CD8-positive, alpha-beta memory T cell (primary cell): ENCODE results near the gene PRRC2C. TPM values are rescaled to one million over a fixed set of nuclear protein-coding genes. Genes with fewer than 3 reads are reported as not detected.
A peak's percentile ranks its signal among the peaks of the same experiment; 100 is the strongest.

ENCODE experiments used
- CTCF ChIA-PET: fragments of 350-600 bp; sonication (Branson Sonifier 250); formaldehyde crosslinking; loops from one replicate; lab custom pipeline; 2021; ENCODE audit warnings: antibody characterized with exemption; lab: Charles Lee
- POLR2A ChIA-PET: fragments of 350-600 bp; sonication (Branson Sonifier 250); formaldehyde crosslinking; loops from one replicate; lab custom pipeline; 2021; ENCODE audit warnings: antibody characterized with exemption; lab: Charles Lee
- DNase-seq, 5 donors: peaks; one replicate each; pipeline versions ENCODE4 v3.0.0 to v3.0.0-alpha.2; 2020 to 2022; ENCODE audit warnings: mixed read lengths in 1 of 5
- H3K27ac ChIP-seq: one replicate; pipeline ENCODE4 v1.7.0; 2013; ENCODE audit warnings: low read depth, mild to moderate bottlenecking, low read length, moderate library complexity
- H3K27me3 ChIP-seq: 2 replicates; pipeline ENCODE4 v1.7.0; 2013; ENCODE audit warnings: low read length, mild to moderate bottlenecking; ENCODE audit not compliant: insufficient read depth, poor library complexity, severe bottlenecking
- H3K36me3 ChIP-seq: 2 replicates; pipeline ENCODE4 v1.7.0; 2013; ENCODE audit warnings: mild to moderate bottlenecking, low read length, moderate library complexity; ENCODE audit not compliant: insufficient read depth
- H3K4me1 ChIP-seq: 2 replicates; pipeline ENCODE4 v1.7.0; 2013; ENCODE audit warnings: mild to moderate bottlenecking, low read length, moderate library complexity; ENCODE audit not compliant: insufficient read depth
- H3K4me3 ChIP-seq: 2 replicates; pipeline ENCODE4 v1.7.0; 2013; ENCODE audit warnings: mild to moderate bottlenecking, low read length
- H3K9me3 ChIP-seq: 2 replicates; pipeline ENCODE4 v1.7.0; 2013; ENCODE audit warnings: mild to moderate bottlenecking, low read length
- H3K27ac Mint-ChIP-seq, 8 donors: one replicate each; pipeline ENCODE4 v1.8.0; 2020 to 2021; ENCODE audit warnings: mixed read lengths in 8 of 8, mild to moderate bottlenecking in 6 of 8, inconsistent platforms in 3 of 8, moderate library complexity in 3 of 8
- H3K27me3 Mint-ChIP-seq, 2 donors: one replicate each; pipeline ENCODE4 v1.8.0; 2020 to 2021; ENCODE audit warnings: mixed read lengths in 2 of 2, mild to moderate bottlenecking in 1 of 2, moderate library complexity in 1 of 2
- H3K36me3 Mint-ChIP-seq, 3 donors: one replicate each; pipeline ENCODE4 v1.8.0; 2020 to 2021; ENCODE audit warnings: mixed read lengths in 3 of 3, inconsistent platforms in 1 of 3, mild to moderate bottlenecking in 1 of 3
- H3K4me1 Mint-ChIP-seq, 3 donors: one replicate each; pipeline ENCODE4 v1.8.0; 2020 to 2021; ENCODE audit warnings: mixed read lengths in 3 of 3, inconsistent platforms in 1 of 3, mild to moderate bottlenecking in 1 of 3
- H3K4me3 Mint-ChIP-seq, 7 donors: one replicate each; pipeline ENCODE4 v1.8.0; 2020 to 2021; ENCODE audit warnings: mixed read lengths in 7 of 7, mild to moderate bottlenecking in 6 of 7, moderate library complexity in 4 of 7, inconsistent platforms in 2 of 7
- H3K9me3 Mint-ChIP-seq, 5 donors: one replicate each; pipeline ENCODE4 v1.8.0; 2020 to 2022; ENCODE audit warnings: mixed read lengths in 5 of 5, mild to moderate bottlenecking in 3 of 5, moderate library complexity in 2 of 5, inconsistent platforms in 1 of 5
- polyA plus RNA-seq: library from polyadenylated mRNA; unstranded; fragments of 300-500 nt; fragmentation: Illumina TruSeq; gene quantifications from one replicate; pipeline ENCODE4 v1.2.3, GENCODE V29; 2021
- total RNA-seq, 2 experiments: library from RNA; stranded (reverse); gene quantifications; one replicate each; pipeline ENCODE4 v1.2.3, GENCODE V29; 2021

The PRRC2C gene
- total and polyA plus RNA-seq, 3 experiments from 2014 or later, result 106 to 275 (median 262) TPM

DNA sequence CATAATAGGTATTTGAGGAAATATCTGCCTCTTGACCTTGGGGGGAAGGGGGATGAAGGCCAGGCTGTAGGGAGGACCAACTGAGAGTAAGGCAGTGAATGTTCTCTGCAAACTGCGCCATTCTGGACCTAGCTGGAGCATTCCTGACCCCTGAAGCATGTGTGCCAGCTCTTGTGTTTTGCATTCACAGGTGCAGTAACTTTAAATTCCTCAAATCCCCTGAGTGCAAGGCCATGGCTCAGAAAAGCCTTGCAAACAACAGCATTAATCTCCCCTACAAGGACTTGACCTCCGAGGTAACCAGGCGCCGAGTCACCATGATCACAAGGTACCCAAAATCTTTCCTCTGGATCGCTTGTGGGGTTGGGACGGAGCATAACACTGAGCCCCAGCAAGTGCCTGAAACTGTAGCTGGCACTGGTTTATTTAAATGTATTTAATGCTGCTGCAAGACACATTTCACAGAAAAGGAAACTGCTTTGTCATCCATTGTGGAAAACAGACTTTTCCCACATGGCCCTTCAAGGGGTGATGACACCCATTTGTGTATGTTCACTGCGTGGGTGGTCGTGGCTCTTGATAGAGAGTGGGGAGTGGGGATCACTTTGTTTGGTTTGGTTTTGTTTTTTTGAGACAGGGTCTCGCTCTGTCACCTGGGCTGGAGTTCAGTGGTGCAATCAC lies 138.5 kb downstream of the PRRC2C start:
- Mint-ChIP-seq H3K36me3 (no peaks in the 10 kb centered on the region), H3K9me3 (no peaks in the 10 kb centered on the region), H3K27ac (no peak overlapping the region), H3K27me3 (peaks cover 2 to 24% of the 10 kb centered on the region in 2 donors), H3K4me1 (no peaks in the 10 kb centered on the region), H3K4me3 (no peak overlapping the region)
- Histone ChIP-seq H3K36me3 (no peaks in the 10 kb centered on the region), H3K27ac (no peak overlapping the region), H3K27me3 (no peaks in the 10 kb centered on the region), H3K4me3 (no peak overlapping the region), H3K4me1 (no peaks in the 10 kb centered on the region), H3K9me3 (no peaks in the 10 kb centered on the region)
- DNase-seq, result no peak
- CTCF ChIA-PET, result no interaction called here
- POLR2A ChIA-PET, result no interaction called here

DNA sequence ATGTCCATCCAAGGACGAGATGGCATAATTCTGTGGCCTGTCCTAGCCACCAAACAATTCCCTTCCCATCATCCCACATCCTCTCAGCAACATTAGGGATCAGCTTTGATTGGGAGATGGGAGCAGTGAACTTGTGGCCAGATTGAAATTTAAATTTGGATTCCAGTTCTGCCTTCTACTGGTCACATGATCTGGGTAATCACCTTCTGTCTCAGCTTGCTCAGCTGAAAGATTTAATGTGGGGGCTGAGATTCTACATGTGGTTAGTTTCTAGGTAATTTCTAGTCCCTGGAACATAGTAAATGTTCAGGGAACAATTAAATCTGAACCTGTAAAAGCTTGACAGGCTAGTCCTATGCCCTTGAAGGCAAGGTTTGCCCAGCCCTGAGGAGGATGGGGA lies 139.9 kb downstream of the PRRC2C start:
- H3K27ac Mint-ChIP-seq, result no peak overlapping the region
- peaks cover 6 to 36% of the 10 kb centered on the region in 2 donors for H3K27me3 Mint-ChIP-seq
- Histone ChIP-seq H3K36me3 (no peaks in the 10 kb centered on the region), H3K4me1 (no peaks in the 10 kb centered on the region), H3K27me3 (no peaks in the 10 kb centered on the region), H3K27ac (no peak overlapping the region), H3K9me3 (no peaks in the 10 kb centered on the region), H3K4me3 (no peak overlapping the region)
- DNase-seq, result no peak
- no peak overlapping the region for H3K4me3 Mint-ChIP-seq
- H3K4me1 Mint-ChIP-seq, result no peaks in the 10 kb centered on the region
- no peaks in the 10 kb centered on the region for H3K36me3 Mint-ChIP-seq
- H3K9me3 Mint-ChIP-seq, result no peaks in the 10 kb centered on the region
- ChIA-PET POLR2A (no interaction called here), CTCF (no interaction called here)

DNA sequence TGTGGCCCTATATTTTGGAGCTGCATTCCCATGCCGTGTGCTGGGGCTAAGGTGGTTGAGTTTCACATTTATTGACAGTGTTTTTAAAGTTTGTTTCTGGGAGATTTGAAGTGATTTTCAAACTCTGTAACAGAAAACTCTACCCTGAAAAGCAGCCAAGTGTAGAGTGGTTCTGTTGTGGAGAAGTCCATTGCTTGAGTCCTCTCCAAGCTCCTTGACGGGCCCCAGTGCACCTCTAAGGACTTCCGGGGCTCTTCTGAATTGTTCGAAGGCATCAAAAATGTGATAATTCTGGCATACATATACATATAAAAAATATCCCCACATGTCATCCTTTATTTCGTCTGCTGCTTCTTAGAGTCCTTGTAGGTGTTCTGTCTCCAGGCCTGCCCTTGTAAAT lies 141.7 kb downstream of the PRRC2C start:
- Histone ChIP-seq H3K27ac (no peak overlapping the region), H3K4me3 (no peak overlapping the region), H3K4me1 (no peaks in the 10 kb centered on the region), H3K36me3 (no peaks in the 10 kb centered on the region), H3K9me3 (no peaks in the 10 kb centered on the region), H3K27me3 (no peaks in the 10 kb centered on the region)
- no peak overlapping the region for H3K4me3 Mint-ChIP-seq
- H3K27ac Mint-ChIP-seq, result no peak overlapping the region
- DNase-seq, result no peak
- no peaks in the 10 kb centered on the region for H3K4me1 Mint-ChIP-seq
- ChIA-PET POLR2A (no interaction called here), CTCF (no interaction called here)
- no peaks in the 10 kb centered on the region for H3K9me3 Mint-ChIP-seq
- peaks cover 15 to 47% of the 10 kb centered on the region in 2 donors for H3K27me3 Mint-ChIP-seq
- no peaks in the 10 kb centered on the region for H3K36me3 Mint-ChIP-seq

DNA sequence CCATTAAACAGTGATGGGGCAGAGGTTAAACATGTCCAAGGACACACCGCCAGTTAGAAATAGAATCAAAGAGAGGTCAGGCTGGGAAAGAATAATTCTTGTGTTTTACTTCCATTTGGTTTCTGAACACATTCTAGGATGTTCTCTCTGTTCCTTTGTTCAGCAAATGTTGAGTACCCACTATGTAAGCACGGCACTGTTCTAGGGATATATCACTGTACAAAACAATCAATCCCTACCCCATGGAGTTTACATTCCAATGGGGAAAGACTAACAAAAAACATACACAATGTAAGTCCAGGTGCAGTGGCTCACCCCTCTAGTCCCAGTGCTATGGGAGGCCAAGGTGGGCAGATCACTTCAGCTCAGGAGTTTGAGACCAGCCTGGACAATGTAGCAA lies 142.9 kb downstream of the PRRC2C start:
- Histone ChIP-seq H3K9me3 (no peaks in the 10 kb centered on the region), H3K27ac (no peak overlapping the region), H3K4me3 (no peak overlapping the region), H3K27me3 (no peaks in the 10 kb centered on the region), H3K4me1 (no peaks in the 10 kb centered on the region), H3K36me3 (no peaks in the 10 kb centered on the region)
- no peak for DNase-seq
- H3K4me3 Mint-ChIP-seq, result no peak overlapping the region
- no peak overlapping the region for H3K27ac Mint-ChIP-seq
- POLR2A ChIA-PET, result no interaction called here
- peaks cover 15 to 53% of the 10 kb centered on the region in 2 donors for H3K27me3 Mint-ChIP-seq
- CTCF ChIA-PET, result no interaction called here
- no peaks in the 10 kb centered on the region for H3K4me1 Mint-ChIP-seq
- no peaks in the 10 kb centered on the region for H3K36me3 Mint-ChIP-seq
- no peaks in the 10 kb centered on the region for H3K9me3 Mint-ChIP-seq

DNA sequence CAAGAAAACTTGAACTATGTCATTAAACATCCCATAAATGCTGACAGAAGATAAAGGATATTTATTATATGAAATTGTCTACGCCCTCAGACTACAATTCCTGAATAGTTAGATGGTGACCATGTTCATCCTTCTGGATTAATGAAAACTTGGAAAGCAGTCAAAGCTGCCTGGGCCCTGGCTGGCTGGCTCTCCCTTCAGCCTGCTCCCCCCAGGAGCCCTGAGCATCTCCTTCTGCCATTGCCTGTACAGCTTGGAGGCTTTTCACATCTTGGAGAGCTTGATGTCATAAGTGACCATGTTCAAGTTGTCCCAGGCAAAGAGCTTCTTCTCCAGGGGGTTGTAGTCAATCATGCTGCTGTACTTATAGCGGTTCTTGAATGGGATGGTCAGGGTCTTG lies 150.3 kb downstream of the PRRC2C start:
- H3K9me3 Mint-ChIP-seq, result no peaks in the 10 kb centered on the region
- no peaks in the 10 kb centered on the region for H3K9me3 ChIP-seq
- H3K4me1 ChIP-seq, result no peaks in the 10 kb centered on the region
- DNase-seq, result no peak
- H3K27ac Mint-ChIP-seq, result no peak overlapping the region
- no peak overlapping the region for H3K27ac ChIP-seq
- H3K27me3 ChIP-seq, result peaks cover 3% of the 10 kb centered on the region
- H3K27me3 Mint-ChIP-seq, result peaks cover 6 to 36% of the 10 kb centered on the region in 2 donors
- POLR2A ChIA-PET, result no interaction called here
- H3K36me3 Mint-ChIP-seq, result no peaks in the 10 kb centered on the region
- no peaks in the 10 kb centered on the region for H3K4me1 Mint-ChIP-seq
- no peaks in the 10 kb centered on the region for H3K36me3 ChIP-seq
- no peak overlapping the region for H3K4me3 ChIP-seq
- CTCF ChIA-PET, result interaction anchor here (0.9 kb wide), 1 partner anchor 19 kb away, joined by 3 read pairs; no protein-coding TSS in a partner anchor
- H3K4me3 Mint-ChIP-seq, result no peak overlapping the region

DNA sequence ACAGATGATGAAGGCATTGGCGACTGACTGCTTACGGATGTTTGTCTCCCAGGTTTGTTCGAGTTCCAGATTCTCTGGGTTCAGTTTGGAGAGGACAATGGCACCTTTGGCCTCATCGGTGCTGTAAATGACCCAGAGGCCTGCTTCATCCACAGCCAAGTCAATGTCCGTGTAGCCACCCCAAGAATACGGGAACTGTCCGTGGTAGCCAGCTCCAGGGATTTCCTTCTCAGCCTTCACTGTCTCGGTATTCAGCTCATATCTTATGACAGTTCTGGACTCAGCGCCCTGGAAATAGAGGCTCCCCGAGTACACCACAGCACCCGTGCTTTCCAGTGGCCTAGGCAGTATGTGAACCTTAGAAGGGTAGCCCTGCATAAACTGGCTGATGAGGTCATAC lies 150.8 kb downstream of the PRRC2C start:
- no peak overlapping the region for H3K4me3 ChIP-seq
- no peaks in the 10 kb centered on the region for H3K4me1 ChIP-seq
- no peak overlapping the region for H3K4me3 Mint-ChIP-seq
- no peak overlapping the region for H3K27ac ChIP-seq
- no peak for DNase-seq
- H3K36me3 Mint-ChIP-seq, result no peaks in the 10 kb centered on the region
- ChIA-PET CTCF (interaction anchor here (0.9 to 1.0 kb wide), 2 partner anchors 9 to 19 kb away, joined by 3 read pairs; no protein-coding TSS in a partner anchor), POLR2A (no interaction called here)
- H3K9me3 ChIP-seq, result no peaks in the 10 kb centered on the region
- no peak overlapping the region for H3K27ac Mint-ChIP-seq
- no peaks in the 10 kb centered on the region for H3K9me3 Mint-ChIP-seq
- no peaks in the 10 kb centered on the region for H3K4me1 Mint-ChIP-seq
- H3K27me3 Mint-ChIP-seq, result peaks cover 2 to 31% of the 10 kb centered on the region in 2 donors
- H3K36me3 ChIP-seq, result no peaks in the 10 kb centered on the region
- peaks cover 3% of the 10 kb centered on the region for H3K27me3 ChIP-seq

DNA sequence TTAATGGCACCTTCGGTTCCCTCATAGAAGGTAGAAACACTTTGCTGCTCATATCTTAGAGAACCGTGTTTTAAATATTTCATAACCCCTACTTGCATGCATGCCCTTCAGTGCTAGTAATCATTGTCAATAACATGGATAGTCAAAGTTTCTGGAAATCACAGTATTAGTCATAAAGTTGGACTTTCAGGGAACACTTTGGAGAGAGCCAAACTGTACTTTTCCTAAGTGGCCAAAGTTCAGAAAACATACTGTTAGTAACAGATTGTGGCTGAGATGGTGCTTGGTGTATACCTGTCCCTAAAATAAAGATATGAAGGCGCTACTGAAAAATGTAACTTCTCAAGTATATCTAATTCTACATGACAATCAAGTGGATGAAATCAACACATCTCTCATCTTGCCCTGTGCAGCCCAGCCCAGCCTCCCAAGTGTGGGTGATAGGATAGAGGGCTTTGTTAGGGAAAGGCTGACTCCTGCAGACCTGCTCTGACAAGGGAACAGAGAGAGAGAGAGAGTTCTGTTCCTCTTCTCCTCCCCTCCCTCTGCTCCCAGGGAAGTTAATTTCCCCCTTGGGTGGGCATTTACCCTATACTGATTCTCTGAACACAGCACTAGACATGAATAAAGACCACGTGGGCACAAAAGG lies 152.7 kb downstream of the PRRC2C start:
- POLR2A ChIA-PET, result no interaction called here
- Histone ChIP-seq H3K27me3 (peaks cover 3% of the 10 kb centered on the region), H3K36me3 (no peaks in the 10 kb centered on the region), H3K4me3 (no peak overlapping the region), H3K27ac (no peak overlapping the region), H3K4me1 (no peaks in the 10 kb centered on the region), H3K9me3 (no peaks in the 10 kb centered on the region)
- DNase-seq, result no peak
- Mint-ChIP-seq H3K36me3 (no peaks in the 10 kb centered on the region), H3K27ac (no peak overlapping the region), H3K27me3 (peaks cover 2 to 21% of the 10 kb centered on the region in 2 donors), H3K4me1 (no peaks in the 10 kb centered on the region), H3K4me3 (no peak overlapping the region), H3K9me3 (no peaks in the 10 kb centered on the region)
- CTCF ChIA-PET, result no interaction called here

DNA sequence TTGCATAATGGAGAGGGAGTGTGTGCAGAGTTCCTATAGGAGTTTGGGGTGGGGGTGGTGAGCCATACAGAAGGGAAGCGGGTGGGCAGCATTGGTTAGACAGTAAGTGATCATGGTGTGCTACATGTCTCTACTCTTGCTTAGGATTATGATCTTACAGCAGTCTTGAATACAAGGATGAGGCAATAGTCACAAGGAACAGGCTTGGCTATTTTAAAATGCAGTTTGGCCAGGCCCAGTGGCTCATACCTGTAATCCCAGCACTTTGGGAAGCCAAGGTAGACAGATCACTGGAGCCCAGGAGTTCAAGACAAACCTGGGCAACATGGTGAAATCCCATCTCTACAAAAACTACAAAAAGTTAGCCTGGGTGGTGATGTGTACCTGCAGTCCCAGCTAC lies 154.9 kb downstream of the PRRC2C start:
- Mint-ChIP-seq H3K36me3 (no peaks in the 10 kb centered on the region), H3K27ac (peak overlapping the region in 1 of 8 donors; percentile 9), H3K9me3 (no peaks in the 10 kb centered on the region), H3K27me3 (peaks cover 3 to 21% of the 10 kb centered on the region in 2 donors), H3K4me3 (no peak overlapping the region), H3K4me1 (peaks cover 6 to 7% (median 7%) of the 10 kb centered on the region in 3 donors)
- peaks cover 1% of the 10 kb centered on the region for H3K27me3 ChIP-seq
- H3K36me3 ChIP-seq, result no peaks in the 10 kb centered on the region
- no peaks in the 10 kb centered on the region for H3K4me1 ChIP-seq
- H3K27ac ChIP-seq, result no peak overlapping the region
- no peak overlapping the region for H3K4me3 ChIP-seq
- no peak for DNase-seq
- CTCF ChIA-PET, result no interaction called here
- no peaks in the 10 kb centered on the region for H3K9me3 ChIP-seq
- POLR2A ChIA-PET, result no interaction called here
